ENCODE measurements around the gene KCNJ6. TPM values are rescaled to one million over a fixed set of nuclear protein-coding genes. Genes with fewer than 3 reads are reported as not detected.

The KCNJ6 gene
- total RNA-seq, 1 experiment from 2014 or later, result not detected

- Histone ChIP-seq H3K4me3 (ENCODE audit: low read depth, low read length) (no peak overlapping the region), H3K9me3 (no peaks in the 10 kb centered on the region), H3K4me1 (no peaks in the 10 kb centered on the region), H3K36me3 (ENCODE audit: control insufficient read depth, insufficient read depth, low read length) (no peaks in the 10 kb centered on the region), H3K27me3 (replicated peaks; ENCODE audit: control insufficient read depth, insufficient read depth, low read length) (no peaks in the 10 kb centered on the region)
- H3K9me3 Mint-ChIP-seq (ENCODE audit: unreplicated experiment), result no peaks in the 10 kb centered on the region
- no peak overlapping the region for H3K27ac Mint-ChIP-seq (ENCODE audit: unreplicated experiment)
- no peaks in the 10 kb centered on the region for H3K4me1 Mint-ChIP-seq (ENCODE audit: low read depth, unreplicated experiment)
- no peak overlapping the region for H3K4me3 Mint-ChIP-seq (ENCODE audit: unreplicated experiment)
- no peak for TF ChIP-seq CTCF (IDR thresholded peaks at IDR 0.05; ENCODE audit: insufficient read depth in 1 of 2, low read depth in 1 of 2, low read length in 1 of 2, severe bottlenecking in 1 of 2, unreplicated experiment in 1 of 2)
- ChIA-PET CTCF (interaction anchor here (0.6 kb wide), 1 partner anchor 1247 kb away, joined by 5 read pairs; no protein-coding TSS in a partner anchor), POLR2A (no interaction called here)
- peaks cover 10% of the 10 kb centered on the region for H3K27me3 Mint-ChIP-seq (ENCODE audit: insufficient read depth, unreplicated experiment)
- DNase-seq, result no peak
- H3K36me3 Mint-ChIP-seq (ENCODE audit: insufficient read depth, unreplicated experiment), result no peaks in the 10 kb centered on the region
- intact Hi-C loops (cut with micrococcal nuclease; ENCODE audit: unreplicated experiment), result no loop called here
- BruUV-seq (replicated peaks), result no TSS peak
Measured at GRCh38 chr21:37876561-37876960, 39.7 kb downstream of the KCNJ6 start.

GRCh38 chr21:37874904-37875780 lies 41.1 kb downstream of the KCNJ6 start:
- Histone ChIP-seq H3K4me3 (ENCODE audit: low read depth, low read length) (no peak overlapping the region), H3K27me3 (replicated peaks; ENCODE audit: control insufficient read depth, insufficient read depth, low read length) (no peaks in the 10 kb centered on the region), H3K36me3 (ENCODE audit: control insufficient read depth, insufficient read depth, low read length) (no peaks in the 10 kb centered on the region), H3K9me3 (no peaks in the 10 kb centered on the region), H3K4me1 (no peaks in the 10 kb centered on the region)
- H3K9me3 Mint-ChIP-seq (ENCODE audit: unreplicated experiment), result no peaks in the 10 kb centered on the region
- DNase-seq, result no peak
- BruUV-seq (replicated peaks), result no TSS peak
- no peaks in the 10 kb centered on the region for H3K4me1 Mint-ChIP-seq (ENCODE audit: low read depth, unreplicated experiment)
- intact Hi-C loops (cut with micrococcal nuclease; ENCODE audit: unreplicated experiment), result loop anchor here (5.0 kb wide), 1 partner anchor 163 kb away; no protein-coding TSS in a partner anchor
- H3K36me3 Mint-ChIP-seq (ENCODE audit: insufficient read depth, unreplicated experiment), result no peaks in the 10 kb centered on the region
- H3K27me3 Mint-ChIP-seq (ENCODE audit: insufficient read depth, unreplicated experiment), result peaks cover 7% of the 10 kb centered on the region
- ChIA-PET POLR2A (no interaction called here), CTCF (no interaction called here)
- no peak overlapping the region for H3K27ac Mint-ChIP-seq (ENCODE audit: unreplicated experiment)
- no peak for TF ChIP-seq CTCF (IDR thresholded peaks at IDR 0.05; ENCODE audit: insufficient read depth in 1 of 2, low read depth in 1 of 2, low read length in 1 of 2, severe bottlenecking in 1 of 2, unreplicated experiment in 1 of 2)
- no peak overlapping the region for H3K4me3 Mint-ChIP-seq (ENCODE audit: unreplicated experiment)

GRCh38 chr21:37874481-37874880 lies 41.8 kb downstream of the KCNJ6 start:
- Histone ChIP-seq H3K4me3 (ENCODE audit: low read depth, low read length) (no peak overlapping the region), H3K4me1 (no peaks in the 10 kb centered on the region), H3K9me3 (no peaks in the 10 kb centered on the region), H3K27me3 (replicated peaks; ENCODE audit: control insufficient read depth, insufficient read depth, low read length) (no peaks in the 10 kb centered on the region), H3K36me3 (ENCODE audit: control insufficient read depth, insufficient read depth, low read length) (no peaks in the 10 kb centered on the region)
- no peaks in the 10 kb centered on the region for H3K36me3 Mint-ChIP-seq (ENCODE audit: insufficient read depth, unreplicated experiment)
- CTCF ChIA-PET, result no interaction called here
- H3K27me3 Mint-ChIP-seq (ENCODE audit: insufficient read depth, unreplicated experiment), result peaks cover 5% of the 10 kb centered on the region
- no peak overlapping the region for H3K4me3 Mint-ChIP-seq (ENCODE audit: unreplicated experiment)
- intact Hi-C loops (cut with micrococcal nuclease; ENCODE audit: unreplicated experiment), result loop anchor here (5.0 kb wide), 1 partner anchor 162 kb away; no protein-coding TSS in a partner anchor
- no peaks in the 10 kb centered on the region for H3K9me3 Mint-ChIP-seq (ENCODE audit: unreplicated experiment)
- POLR2A ChIA-PET, result no interaction called here
- no TSS peak for BruUV-seq (replicated peaks)
- TF ChIP-seq CTCF (IDR thresholded peaks at IDR 0.05; ENCODE audit: insufficient read depth in 1 of 2, low read depth in 1 of 2, low read length in 1 of 2, severe bottlenecking in 1 of 2, unreplicated experiment in 1 of 2), result no peak
- no peak overlapping the region for H3K27ac Mint-ChIP-seq (ENCODE audit: unreplicated experiment)
- H3K4me1 Mint-ChIP-seq (ENCODE audit: low read depth, unreplicated experiment), result no peaks in the 10 kb centered on the region
- no peak for DNase-seq

All from Caco-2 (cell line).